WERI-Rb-1 (cell line): ENCODE measurements around the gene IPO8.

Experiments used
- DNase-seq: peaks from one replicate; pipeline ENCODE4 v3.0.0-alpha.2; 2020
- H3K27ac ChIP-seq: fragments of 250-450 bp; sonication (Bioruptor Pico); 2 replicates; pipeline ENCODE4 v1.5.1; 2020; ENCODE audit warnings: mild to moderate bottlenecking, moderate library complexity
- H3K27me3 ChIP-seq: fragments of 250-450 bp; sonication (Bioruptor Pico); 2 replicates; pipeline ENCODE4 v1.5.1; 2021; ENCODE audit warnings: mild to moderate bottlenecking, low read depth, moderate library complexity; ENCODE audit not compliant: insufficient read depth, severe bottlenecking
- H3K36me3 ChIP-seq: fragments of 250-450 bp; sonication (Bioruptor Pico); 2 replicates; pipeline ENCODE4 v1.5.1; 2020; ENCODE audit warnings: mild to moderate bottlenecking, moderate library complexity
- H3K4me3 ChIP-seq: 2 replicates; pipeline ENCODE4 v1.5.1; 2011; ENCODE audit warnings: low read depth, mild to moderate bottlenecking, control low read depth, low read length
- H3K9me3 ChIP-seq: fragments of 250-450 bp; sonication (Bioruptor Pico); 2 replicates; pipeline ENCODE4 v1.5.1; 2021; ENCODE audit warnings: mild to moderate bottlenecking, moderate library complexity; ENCODE audit not compliant: severe bottlenecking
- CTCF ChIP-seq: IDR thresholded peaks from 2 replicates; pipeline ENCODE4 v1.5.1; 2011; ENCODE audit warnings: low read depth, mild to moderate bottlenecking, control low read depth, inconsistent platforms, low read length

IPO8 gene

GRCh38 chr12:30696103-30696408, 387 bp upstream of the IPO8 start:
- TF ChIP-seq CTCF, result no peak
- H3K36me3 ChIP-seq, result no peaks in the 10 kb centered on the region; the same call in 1 of the 2 replicates
- peak overlapping the region; percentile 79 for H3K27ac ChIP-seq
- no peak for DNase-seq
- H3K4me3 ChIP-seq, result peak overlapping the region; percentile 96
- no peaks in the 10 kb centered on the region for H3K9me3 ChIP-seq
- H3K27me3 ChIP-seq, result no peaks in the 10 kb centered on the region

- Histone ChIP-seq H3K36me3 (peaks cover 5% of the 10 kb centered on the region), H3K27me3 (no peaks in the 10 kb centered on the region), H3K27ac (peak overlapping the region; percentile 79), H3K4me3 (peak overlapping the region; percentile 96), H3K9me3 (no peaks in the 10 kb centered on the region)
- DNase-seq, result peak; percentile 35
- no peak for TF ChIP-seq CTCF
These were observed 1.1 kb downstream of the IPO8 start for GRCh38 chr12:30694412-30695198.

- no peak for DNase-seq
- Histone ChIP-seq H3K4me3 (no peak overlapping the region), H3K36me3 (peaks cover 7% of the 10 kb centered on the region), H3K27ac (no peak overlapping the region), H3K9me3 (no peaks in the 10 kb centered on the region), H3K27me3 (no peaks in the 10 kb centered on the region)
- TF ChIP-seq CTCF, result no peak
These were observed 3.2 kb downstream of the IPO8 start for GRCh38 chr12:30692470-30692869.

GRCh38 chr12:30691122-30691879, 4.4 kb downstream of the IPO8 start:
- Histone ChIP-seq H3K4me3 (no peak overlapping the region), H3K27ac (no peak overlapping the region), H3K9me3 (no peaks in the 10 kb centered on the region), H3K27me3 (no peaks in the 10 kb centered on the region), H3K36me3 (peaks cover 7% of the 10 kb centered on the region)
- 0 out of 2 replicates have a peak, but pooled peaks have one; percentile 0 for TF ChIP-seq CTCF
- DNase-seq, result no peak

- H3K27me3 ChIP-seq, result no peaks in the 10 kb centered on the region
- DNase-seq, result no peak
- no peak overlapping the region for H3K27ac ChIP-seq
- H3K9me3 ChIP-seq, result no peaks in the 10 kb centered on the region
- no peak overlapping the region for H3K4me3 ChIP-seq
- peaks cover 7% of the 10 kb centered on the region for H3K36me3 ChIP-seq
- no peak for TF ChIP-seq CTCF
These were observed 8.2 kb downstream of the IPO8 start for GRCh38 chr12:30687265-30687986.
